Heart left ventricle (tissue), 13 donors: Measurements from ENCODE around the gene ZSWIM4.

Experiments
- CTCF ChIP-seq, 12 donors: fragments of 200-600 bp; sonication (generic) in 4 of 12; IDR thresholded peaks; one replicate each; pipeline versions ENCODE4 v1.5.0 to v1.8.0; 2018 to 2022; ENCODE audit warnings: antibody characterized with exemption in 12 of 12, mild to moderate bottlenecking in 5 of 12
- POLR2A ChIP-seq, 2 donors: fragments of 450-650 bp; IDR thresholded peaks; one replicate each; pipeline ENCODE4 v1.6.1; 2017; ENCODE audit warnings: antibody characterized with exemption in 2 of 2, mild to moderate bottlenecking in 2 of 2, moderate library complexity in 2 of 2
- donor health status: ischemic (EF 13 %, LVEDD 7.1; RV severe dilation, severe dysfunction).
- donor health status: DM: no; HTN: yes; CAD: no.
- donor health status: DM: no; HTN: no; CAD: no.
- donor health status: ischemic (EF 25% LVEDD 6.9; RV normal size, moderate dysfunction).
- donor health status: ischemic (EF 25% LVEDD 5.7; RV mildly dilated, moderate dysfunction).
- donor health status: ischemic (EF 35%, LVEDD 5.7; RV mildly dilated, moderate dysfunction).
- donor health status: nonischemic (EF 11% LVEDD 7.7; RV severe dilation, severe dysfunction).
- donor health status: DM: yes; HTN: yes; CAD: no.
- donor health status: PGD.
- donor health status: ischemic (EF 29% LVEDD 5.4; RV normal size, mild dysfunction).
- donor health status: nonischemic (EF 23%, LVEDD 6.1; RV moderate dilation, normal function).

- TF ChIP-seq CTCF (IDR thresholded peaks at IDR 0.05): no peak
- no peak for TF ChIP-seq POLR2A (IDR thresholded peaks at IDR 0.05)
Observed at GRCh38 chr19:13881251-13881691, 86.0 kb downstream of the ZSWIM4 start.
